Erythroblast (primary cell): ENCODE results near the gene PITX2.

ENCODE experiments used
- GATA1 ChIP-seq: IDR thresholded peaks from 2 replicates; pipeline ENCODE4 v1.6.1; 2011; ENCODE audit warnings: low read depth, mild to moderate bottlenecking, control low read depth, low read length, moderate library complexity
- POLR2A ChIP-seq: IDR thresholded peaks from 2 replicates; pipeline ENCODE4 v1.6.1; 2011; ENCODE audit warnings: mild to moderate bottlenecking, low read length

DNA sequence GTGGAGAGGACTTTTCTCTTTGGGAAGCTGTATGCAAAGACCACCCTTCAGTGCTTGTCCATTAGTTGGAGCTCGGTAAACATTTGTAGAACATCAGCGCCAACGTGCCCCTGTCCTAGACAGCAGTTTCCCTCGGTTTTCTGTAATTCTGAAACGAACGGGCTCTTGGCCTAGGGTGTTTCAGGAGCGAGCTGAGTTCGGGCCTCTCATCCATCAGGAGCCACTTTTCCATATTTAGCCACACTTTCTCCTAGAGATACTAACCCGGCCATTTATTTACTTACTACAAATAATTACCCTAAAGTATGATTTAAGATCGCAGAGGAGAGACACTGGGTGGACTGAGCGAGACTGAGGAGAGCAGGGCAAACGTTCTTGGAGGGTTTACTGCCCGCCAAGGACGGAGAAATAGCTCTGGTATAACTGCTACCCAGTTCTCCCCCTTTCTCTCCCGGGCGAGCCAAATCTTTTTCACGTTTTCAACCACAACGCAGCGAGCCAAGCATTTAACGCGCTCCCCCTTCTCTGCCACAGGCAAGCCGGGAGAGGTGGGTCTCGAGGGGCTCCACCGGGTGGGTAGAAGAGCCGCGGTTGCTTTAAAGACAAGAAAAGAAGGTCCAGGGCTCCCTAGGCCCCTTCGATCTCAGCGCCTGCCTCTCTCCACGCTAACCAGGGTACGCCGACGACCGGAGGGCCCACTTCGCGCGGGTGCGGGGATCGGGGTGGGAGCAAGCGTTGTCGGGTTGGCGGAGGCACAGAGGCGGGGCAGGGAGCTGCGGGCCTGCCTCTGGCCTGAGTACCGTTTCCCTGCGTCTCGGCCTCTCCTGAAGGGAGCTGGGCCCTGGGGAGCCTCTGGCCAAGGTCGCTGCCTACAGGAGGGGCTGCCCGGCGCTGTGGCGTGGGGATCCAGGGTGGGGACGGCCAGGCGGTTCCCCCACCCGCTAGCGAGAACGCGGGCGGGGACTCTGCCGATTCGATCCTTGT, 10.8 kb upstream of the PITX2 start:
- TF ChIP-seq POLR2A (no peak), GATA1 (no peak)
